SK-N-SH treated with all-trans-retinoic acid at 6 μM for 48 hours (cell line): ENCODE data around the gene MRPL44.

Source experiments
- ATAC-seq: fragments of 200-7000 bp; cut with Tn5 transposase; 3 replicates; pipeline ENCODE4 v1.9.1; 2020; ENCODE audit warnings: mild to moderate bottlenecking, moderate library complexity
- ARNTL ChIP-seq: fragments of 450-650 bp; formaldehyde crosslinking; IDR thresholded peaks from 2 replicates; pipeline ENCODE4 v1.5.0; 2020; ENCODE audit warnings: low read depth, mild to moderate bottlenecking, moderate library complexity, borderline replicate concordance
- BACH2 ChIP-seq: fragments of 250-450 bp; sonication (Bioruptor Pico); IDR thresholded peaks from 2 replicates; pipeline ENCODE4 v1.9.0; 2021; ENCODE audit warnings: mild to moderate bottlenecking, borderline replicate concordance
- CSDC2 ChIP-seq: fragments of 250-450 bp; sonication (Bioruptor Pico); IDR thresholded peaks from 2 replicates; pipeline ENCODE4 v1.5.0; 2020; ENCODE audit warnings: mild to moderate bottlenecking, moderate library complexity
- ESRRG ChIP-seq: fragments of 250-450 bp; sonication (Bioruptor Pico); IDR thresholded peaks from 2 replicates; pipeline ENCODE4 v1.6.1; 2021; ENCODE audit warnings: mild to moderate bottlenecking
- GLIS3 ChIP-seq: fragments of 250-450 bp; sonication (Bioruptor Pico); IDR thresholded peaks from 2 replicates; pipeline ENCODE4 v1.5.0; 2020; ENCODE audit warnings: mild to moderate bottlenecking, moderate library complexity
- ISL1 ChIP-seq: fragments of 250-450 bp; sonication (Bioruptor Pico); IDR thresholded peaks from 2 replicates; pipeline ENCODE4 v2.1.2; 2022; ENCODE audit warnings: mild to moderate bottlenecking, moderate library complexity
- PATZ1 ChIP-seq: fragments of 250-450 bp; sonication (Bioruptor Pico); IDR thresholded peaks from 2 replicates; pipeline ENCODE4 v1.8.0; 2020; ENCODE audit warnings: mild to moderate bottlenecking, moderate library complexity, borderline replicate concordance
- POU6F1 ChIP-seq: fragments of 250-450 bp; sonication (Bioruptor Pico); IDR thresholded peaks from 2 replicates; pipeline ENCODE4 v1.8.0; 2021; ENCODE audit warnings: low read depth, mild to moderate bottlenecking, moderate library complexity, borderline replicate concordance
- RARB ChIP-seq: fragments of 250-450 bp; sonication (Bioruptor Pico); IDR thresholded peaks from 2 replicates; pipeline ENCODE4 v1.8.0; 2021; ENCODE audit warnings: mild to moderate bottlenecking, moderate library complexity
- SNAI2 ChIP-seq: fragments of 250-450 bp; sonication (Bioruptor Pico); IDR thresholded peaks from 2 replicates; pipeline ENCODE4 v1.5.0; 2020; ENCODE audit warnings: mild to moderate bottlenecking, moderate library complexity
- TCF4 ChIP-seq: fragments of 250-450 bp; sonication (Bioruptor Pico); IDR thresholded peaks from 2 replicates; pipeline ENCODE4 v1.8.0; 2021; ENCODE audit warnings: mild to moderate bottlenecking, moderate library complexity, borderline replicate concordance
- TOX ChIP-seq: fragments of 250-450 bp; sonication (Bioruptor Pico); IDR thresholded peaks from 2 replicates; pipeline ENCODE4 v1.8.0; 2021; ENCODE audit warnings: mild to moderate bottlenecking, moderate library complexity, borderline replicate concordance
- ZC3H10 ChIP-seq: fragments of 250-450 bp; sonication (Bioruptor Pico); IDR thresholded peaks from 2 replicates; pipeline ENCODE4 v1.5.1; 2021; ENCODE audit warnings: mild to moderate bottlenecking, moderate library complexity
- ZNF565 ChIP-seq: fragments of 450-650 bp; formaldehyde crosslinking; conservative IDR thresholded peaks from 2 replicates; pipeline ENCODE4 v1.5.0; 2020; ENCODE audit warnings: low read depth, mild to moderate bottlenecking, moderate library complexity
- ZNF70 ChIP-seq: fragments of 450-650 bp; formaldehyde crosslinking; IDR thresholded peaks from 2 replicates; pipeline ENCODE4 v1.5.0; 2020; ENCODE audit warnings: mild to moderate bottlenecking, moderate library complexity
- ZNF8 ChIP-seq: fragments of 450-650 bp; formaldehyde crosslinking; IDR thresholded peaks from 2 replicates; pipeline ENCODE4 v1.5.0; 2020; ENCODE audit warnings: mild to moderate bottlenecking, moderate library complexity
- TF ChIP-seq, protein P1 (sequence below): fragments of 250-450 bp; sonication (Bioruptor Pico); IDR thresholded peaks from 2 replicates; pipeline ENCODE4 v1.5.0; 2020; ENCODE audit warnings: mild to moderate bottlenecking, moderate library complexity
- TF ChIP-seq, protein P2 (sequence below): fragments of 250-450 bp; sonication (Bioruptor Pico); IDR thresholded peaks from 2 replicates; pipeline ENCODE4 v1.5.1; 2021; ENCODE audit warnings: mild to moderate bottlenecking, moderate library complexity

MRPL44 gene

DNA sequence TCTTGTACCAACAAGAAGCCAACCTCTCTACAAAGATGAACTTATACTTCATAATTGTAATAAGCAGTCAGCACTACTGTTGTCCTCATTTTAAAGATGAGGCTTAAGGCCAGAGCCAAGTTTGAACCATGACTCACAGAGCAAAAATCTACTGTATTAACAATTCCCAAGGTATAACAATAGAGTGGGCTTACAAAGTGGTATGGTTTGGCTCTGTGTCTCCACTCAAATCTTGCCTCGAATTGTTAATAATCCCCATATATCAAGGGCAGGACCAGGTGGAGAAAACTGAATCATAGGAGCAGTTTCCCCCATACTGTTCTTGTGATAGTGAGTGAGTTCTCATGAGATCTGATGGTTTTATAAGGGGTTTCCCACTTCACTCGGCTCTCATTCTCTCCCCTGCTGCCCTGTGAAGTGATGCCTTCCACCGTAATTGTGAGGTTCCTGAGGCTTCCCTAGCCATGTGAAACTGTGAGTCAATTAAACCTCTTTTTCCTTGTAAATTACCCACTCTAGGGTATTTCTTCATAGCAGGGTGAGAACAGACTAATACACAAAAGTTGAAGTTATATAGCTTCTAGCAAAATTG lies 19.5 kb downstream of the MRPL44 start:
- TF ChIP-seq ISL1 (CRISPR knock-in tag) (peak; percentile 61; the same call in 1 of the 2 replicates), PATZ1 (no peak)
- ATAC-seq: peak; percentile 76

- ATAC-seq: no peak
- TF ChIP-seq ZNF565 (CRISPR knock-in tag) (no peak), ZNF8 (CRISPR knock-in tag) (no peak), TCF4 (CRISPR knock-in tag) (no peak), BACH2 (CRISPR knock-in tag) (no peak), ESRRG (CRISPR knock-in tag) (no peak), ISL1 (CRISPR knock-in tag) (no peak), TOX (CRISPR knock-in tag) (no peak), ARNTL (CRISPR knock-in tag) (no peak), ZNF70 (CRISPR knock-in tag) (no peak)
- TF ChIP-seq, protein P1, sequence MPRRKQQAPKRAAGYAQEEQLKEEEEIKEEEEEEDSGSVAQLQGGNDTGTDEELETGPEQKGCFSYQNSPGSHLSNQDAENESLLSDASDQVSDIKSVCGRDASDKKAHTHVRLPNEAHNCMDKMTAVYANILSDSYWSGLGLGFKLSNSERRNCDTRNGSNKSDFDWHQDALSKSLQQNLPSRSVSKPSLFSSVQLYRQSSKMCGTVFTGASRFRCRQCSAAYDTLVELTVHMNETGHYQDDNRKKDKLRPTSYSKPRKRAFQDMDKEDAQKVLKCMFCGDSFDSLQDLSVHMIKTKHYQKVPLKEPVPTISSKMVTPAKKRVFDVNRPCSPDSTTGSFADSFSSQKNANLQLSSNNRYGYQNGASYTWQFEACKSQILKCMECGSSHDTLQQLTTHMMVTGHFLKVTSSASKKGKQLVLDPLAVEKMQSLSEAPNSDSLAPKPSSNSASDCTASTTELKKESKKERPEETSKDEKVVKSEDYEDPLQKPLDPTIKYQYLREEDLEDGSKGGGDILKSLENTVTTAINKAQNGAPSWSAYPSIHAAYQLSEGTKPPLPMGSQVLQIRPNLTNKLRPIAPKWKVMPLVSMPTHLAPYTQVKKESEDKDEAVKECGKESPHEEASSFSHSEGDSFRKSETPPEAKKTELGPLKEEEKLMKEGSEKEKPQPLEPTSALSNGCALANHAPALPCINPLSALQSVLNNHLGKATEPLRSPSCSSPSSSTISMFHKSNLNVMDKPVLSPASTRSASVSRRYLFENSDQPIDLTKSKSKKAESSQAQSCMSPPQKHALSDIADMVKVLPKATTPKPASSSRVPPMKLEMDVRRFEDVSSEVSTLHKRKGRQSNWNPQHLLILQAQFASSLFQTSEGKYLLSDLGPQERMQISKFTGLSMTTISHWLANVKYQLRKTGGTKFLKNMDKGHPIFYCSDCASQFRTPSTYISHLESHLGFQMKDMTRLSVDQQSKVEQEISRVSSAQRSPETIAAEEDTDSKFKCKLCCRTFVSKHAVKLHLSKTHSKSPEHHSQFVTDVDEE (CRISPR knock-in tag): no peak
Measured at GRCh38 chr2:223978451-223978850, 21.2 kb downstream of the MRPL44 start.

- no peak for TF ChIP-seq TCF4 (CRISPR knock-in tag)
- TF ChIP-seq POU6F1: no peak
- TF ChIP-seq, protein P1 (CRISPR knock-in tag): no peak
- no peak for TF ChIP-seq PATZ1
- no peak for TF ChIP-seq GLIS3
- ATAC-seq: no peak
Measured at GRCh38 chr2:223979730-223980396, 22.6 kb downstream of the MRPL44 start.

GRCh38 chr2:223980397-223980735 lies 23.1 kb downstream of the MRPL44 start:
- no peak for ATAC-seq
- TF ChIP-seq, protein P1 (CRISPR knock-in tag): no peak
- TF ChIP-seq ZC3H10 (CRISPR knock-in tag) (no peak), ZNF70 (CRISPR knock-in tag) (no peak), CSDC2 (CRISPR knock-in tag) (no peak), SNAI2 (CRISPR knock-in tag) (no peak), RARB (CRISPR knock-in tag) (no peak), BACH2 (CRISPR knock-in tag) (no peak), ISL1 (CRISPR knock-in tag) (no peak)
- TF ChIP-seq, protein P2, sequence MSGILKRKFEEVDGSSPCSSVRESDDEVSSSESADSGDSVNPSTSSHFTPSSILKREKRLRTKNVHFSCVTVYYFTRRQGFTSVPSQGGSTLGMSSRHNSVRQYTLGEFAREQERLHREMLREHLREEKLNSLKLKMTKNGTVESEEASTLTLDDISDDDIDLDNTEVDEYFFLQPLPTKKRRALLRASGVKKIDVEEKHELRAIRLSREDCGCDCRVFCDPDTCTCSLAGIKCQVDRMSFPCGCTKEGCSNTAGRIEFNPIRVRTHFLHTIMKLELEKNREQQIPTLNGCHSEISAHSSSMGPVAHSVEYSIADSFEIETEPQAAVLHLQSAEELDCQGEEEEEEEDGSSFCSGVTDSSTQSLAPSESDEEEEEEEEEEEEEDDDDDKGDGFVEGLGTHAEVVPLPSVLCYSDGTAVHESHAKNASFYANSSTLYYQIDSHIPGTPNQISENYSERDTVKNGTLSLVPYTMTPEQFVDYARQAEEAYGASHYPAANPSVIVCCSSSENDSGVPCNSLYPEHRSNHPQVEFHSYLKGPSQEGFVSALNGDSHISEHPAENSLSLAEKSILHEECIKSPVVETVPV (CRISPR knock-in tag): no peak
